IPS-18c (cell line): ENCODE measurements around the gene GID8.
"Not testable (repeated sequence)": the region's sequence is repeated elsewhere in the genome, so short reads cannot be mapped to it uniquely, and the experiment has no call there.

Experiments
- H3K4me3 ChIP-seq: 2 replicates; pipeline ENCODE4 v1.7.0; 2013; ENCODE audit warnings: low read depth, mild to moderate bottlenecking, low read length, moderate library complexity; ENCODE audit not compliant: insufficient read depth
- H3K9me3 ChIP-seq: one replicate; pipeline ENCODE4 v1.6.1; 2013; ENCODE audit warnings: mild to moderate bottlenecking, low read length, moderate library complexity; ENCODE audit not compliant: control insufficient read depth, insufficient read depth

GID8 gene

GRCh38 chr20:62914970-62915457, 22.9 kb upstream of the GID8 start:
- Histone ChIP-seq H3K4me3 (no peak overlapping the region), H3K9me3 (no peaks in the 10 kb centered on the region)

GRCh38 chr20:62916703-62917476, 21.1 kb upstream of the GID8 start:
- H3K9me3 ChIP-seq: no peaks in the 10 kb centered on the region
- H3K4me3 ChIP-seq: no peak overlapping the region

- Histone ChIP-seq H3K4me3 (no peak overlapping the region), H3K9me3 (no peaks in the 10 kb centered on the region)
These were observed 20.2 kb upstream of the GID8 start for GRCh38 chr20:62917720-62918119.

- Histone ChIP-seq H3K9me3 (no peaks in the 10 kb centered on the region), H3K4me3 (no peak overlapping the region)
These were observed 19.8 kb upstream of the GID8 start for GRCh38 chr20:62918147-62918546.

GRCh38 chr20:62918831-62919230, 19.1 kb upstream of the GID8 start:
- no peak overlapping the region for H3K4me3 ChIP-seq
- no peaks in the 10 kb centered on the region for H3K9me3 ChIP-seq

- Histone ChIP-seq H3K4me3 (no peak overlapping the region), H3K9me3 (no peaks in the 10 kb centered on the region)
These were observed 17.8 kb upstream of the GID8 start for GRCh38 chr20:62920039-62920645.

GRCh38 chr20:62921119-62921687, 16.7 kb upstream of the GID8 start:
- Histone ChIP-seq H3K9me3 (no peaks in the 10 kb centered on the region), H3K4me3 (no peak overlapping the region)

- Histone ChIP-seq H3K9me3 (no peaks in the 10 kb centered on the region), H3K4me3 (no peak overlapping the region)
These were observed 15.5 kb upstream of the GID8 start for GRCh38 chr20:62922451-62922921.

- not testable (repeated sequence) for H3K4me3 ChIP-seq, H3K9me3 ChIP-seq
These were observed 14.8 kb upstream of the GID8 start for GRCh38 chr20:62923059-62923668.

- H3K4me3 ChIP-seq: peak overlapping the region; percentile 67
- H3K9me3 ChIP-seq: no peaks in the 10 kb centered on the region
These were observed 14.1 kb upstream of the GID8 start for GRCh38 chr20:62923669-62924441.

GRCh38 chr20:62924442-62925075, 13.4 kb upstream of the GID8 start:
- H3K4me3 ChIP-seq: peak overlapping the region; percentile 67
- no peaks in the 10 kb centered on the region for H3K9me3 ChIP-seq

- peak overlapping the region; percentile 67 for H3K4me3 ChIP-seq
These were observed 12.9 kb upstream of the GID8 start for GRCh38 chr20:62925076-62925419.

GRCh38 chr20:62925420-62926228, 12.3 kb upstream of the GID8 start:
- Histone ChIP-seq H3K9me3 (no peaks in the 10 kb centered on the region), H3K4me3 (peak overlapping the region; percentile 67)

More at GRCh38 chr20:62925076-62925419, 12.9 kb upstream of the GID8 start:
- no peaks in the 10 kb centered on the region for H3K9me3 ChIP-seq

- no peaks in the 10 kb centered on the region for H3K9me3 ChIP-seq
- peak within 1 kb of the TSS; percentile 67 for H3K4me3 ChIP-seq
These were observed 11.5 kb upstream of the GID8 start, which contains the start of gene DIDO1 for GRCh38 chr20:62926229-62927127. DIDO1 (minus strand) TSS chr20:62926505.

- peak overlapping the region; percentile 67 for H3K4me3 ChIP-seq
- H3K9me3 ChIP-seq: no peaks in the 10 kb centered on the region
These were observed 10.7 kb upstream of the GID8 start for GRCh38 chr20:62927128-62927705.
